Fibroblast of pulmonary artery (primary cell): Measurements from ENCODE around the gene PSMG4.

Experiments used
- DNase-seq: peaks from one replicate; pipeline ENCODE4 v3.0.0-alpha.2; 2010; ENCODE audit warnings: low read depth
- H3K4me3 ChIP-seq: replicated peaks from 2 replicates; pipeline ENCODE4 v1.5.1; 2011; ENCODE audit warnings: low read depth, mild to moderate bottlenecking, control low read depth, low read length, moderate library complexity
- TF ChIP-seq, protein P1 (sequence below): IDR thresholded peaks from 2 replicates; pipeline ENCODE4 v1.5.1; 2011; ENCODE audit warnings: mild to moderate bottlenecking, control low read depth, low read length, inconsistent platforms; ENCODE audit errors: missing control alignments

PSMG4 gene

DNA sequence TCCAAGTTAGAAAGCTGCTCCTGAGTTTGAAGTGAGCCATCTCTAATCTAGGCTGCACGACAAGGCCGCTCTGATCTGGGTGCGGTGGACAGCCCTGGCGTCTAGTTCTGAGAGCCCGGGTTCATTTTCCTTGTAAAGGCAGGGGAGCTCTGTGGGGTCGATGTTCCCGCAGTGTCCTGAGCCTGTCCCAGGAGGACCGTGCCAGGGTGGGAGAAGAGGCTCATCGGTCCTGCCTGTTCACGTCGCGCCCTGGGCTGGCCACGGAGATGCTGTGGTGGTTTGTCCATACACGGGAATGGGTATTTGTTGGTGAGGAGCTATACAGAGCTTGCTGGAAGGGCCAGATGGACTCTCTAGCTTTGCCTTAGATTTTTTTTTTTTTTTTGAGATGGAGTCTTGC lies 27.0 kb downstream of the PSMG4 start:
- no peak overlapping the region for H3K4me3 ChIP-seq
- no peak for DNase-seq
- TF ChIP-seq, protein P1, sequence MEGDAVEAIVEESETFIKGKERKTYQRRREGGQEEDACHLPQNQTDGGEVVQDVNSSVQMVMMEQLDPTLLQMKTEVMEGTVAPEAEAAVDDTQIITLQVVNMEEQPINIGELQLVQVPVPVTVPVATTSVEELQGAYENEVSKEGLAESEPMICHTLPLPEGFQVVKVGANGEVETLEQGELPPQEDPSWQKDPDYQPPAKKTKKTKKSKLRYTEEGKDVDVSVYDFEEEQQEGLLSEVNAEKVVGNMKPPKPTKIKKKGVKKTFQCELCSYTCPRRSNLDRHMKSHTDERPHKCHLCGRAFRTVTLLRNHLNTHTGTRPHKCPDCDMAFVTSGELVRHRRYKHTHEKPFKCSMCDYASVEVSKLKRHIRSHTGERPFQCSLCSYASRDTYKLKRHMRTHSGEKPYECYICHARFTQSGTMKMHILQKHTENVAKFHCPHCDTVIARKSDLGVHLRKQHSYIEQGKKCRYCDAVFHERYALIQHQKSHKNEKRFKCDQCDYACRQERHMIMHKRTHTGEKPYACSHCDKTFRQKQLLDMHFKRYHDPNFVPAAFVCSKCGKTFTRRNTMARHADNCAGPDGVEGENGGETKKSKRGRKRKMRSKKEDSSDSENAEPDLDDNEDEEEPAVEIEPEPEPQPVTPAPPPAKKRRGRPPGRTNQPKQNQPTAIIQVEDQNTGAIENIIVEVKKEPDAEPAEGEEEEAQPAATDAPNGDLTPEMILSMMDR: no peak

GRCh38 chr6:3286641-3287171 lies 28.0 kb downstream of the PSMG4 start:
- H3K4me3 ChIP-seq: no peak overlapping the region
- TF ChIP-seq, protein P1: no peak
- DNase-seq: no peak

- DNase-seq: no peak
- H3K4me3 ChIP-seq: no peak overlapping the region
- TF ChIP-seq, protein P1: no peak
These were observed 28.6 kb downstream of the PSMG4 start for GRCh38 chr6:3287308-3287707.

DNA sequence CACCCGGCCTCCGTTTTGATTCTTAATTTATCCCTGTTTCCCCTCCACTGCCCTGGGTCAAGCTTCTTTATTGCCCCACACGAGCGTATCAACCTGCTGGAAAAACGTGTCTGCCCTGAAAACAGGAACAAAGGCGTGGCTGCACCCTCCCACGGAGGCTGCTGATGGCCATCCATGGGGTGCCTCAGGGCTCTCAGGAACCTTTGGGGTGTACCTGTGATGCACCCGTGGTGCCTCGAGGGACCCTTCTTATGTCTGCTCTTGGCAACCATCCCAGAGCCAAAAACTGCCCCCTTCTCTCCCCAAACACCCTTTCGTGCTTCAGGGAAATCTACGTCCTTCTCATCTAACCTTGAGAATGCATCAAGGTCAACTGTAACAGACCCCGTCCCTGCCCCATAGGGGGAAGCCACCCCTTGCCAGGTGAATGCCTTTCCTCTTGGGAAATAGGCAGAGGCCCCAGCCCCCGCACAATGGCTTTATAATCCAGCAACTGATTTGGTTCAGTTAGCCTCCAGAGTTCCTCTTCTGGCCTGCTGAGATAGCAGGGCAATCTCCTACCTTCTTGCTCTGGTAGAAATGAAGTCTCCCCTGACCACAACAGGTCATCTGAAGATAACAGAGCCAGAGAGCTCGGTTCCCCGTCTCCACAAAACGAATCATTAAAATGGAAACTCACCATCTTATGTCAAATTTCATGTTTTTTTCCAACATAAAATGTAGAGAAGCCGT lies 29.4 kb downstream of the PSMG4 start:
- TF ChIP-seq, protein P1: no peak
- H3K4me3 ChIP-seq: no peak overlapping the region
- DNase-seq: no peak

GRCh38 chr6:3288711-3289663 lies 30.2 kb downstream of the PSMG4 start:
- DNase-seq: no peak
- no peak overlapping the region for H3K4me3 ChIP-seq
- TF ChIP-seq, protein P1: no peak

DNA sequence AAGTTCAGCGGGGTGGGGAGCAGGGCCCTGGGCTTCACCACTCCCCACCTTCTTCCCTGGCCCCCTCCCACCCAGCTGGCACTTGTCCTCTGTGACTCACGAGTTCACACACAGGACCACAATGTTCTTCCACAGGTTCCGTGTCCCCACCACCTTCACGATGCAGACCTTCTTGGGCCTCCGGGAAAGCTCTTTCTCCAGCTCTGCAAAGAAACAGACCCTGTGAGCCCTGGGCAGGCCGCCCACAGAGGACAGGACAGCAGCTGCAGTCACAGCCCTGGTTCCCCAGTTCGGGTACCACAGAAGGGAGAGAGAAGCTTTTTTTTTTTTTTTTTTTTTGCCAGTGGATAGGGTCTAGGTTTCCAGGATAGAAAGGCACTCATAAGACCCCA lies 30.9 kb downstream of the PSMG4 start:
- TF ChIP-seq, protein P1: no peak
- no peak overlapping the region for H3K4me3 ChIP-seq
- DNase-seq: no peak
